AG09309 (cell line): ENCODE results near the gene DXO.
"Not testable (repeated sequence)": the region's sequence is repeated elsewhere in the genome, so short reads cannot be mapped to it uniquely, and the experiment has no call there.

ENCODE experiments used
- DNase-seq: peaks from one replicate; pipeline ENCODE4 v3.0.0-alpha.2; 2010; ENCODE audit warnings: low read depth
- H3K4me3 ChIP-seq: 2 replicates; pipeline ENCODE4 v1.5.1; 2011; ENCODE audit warnings: mild to moderate bottlenecking, low read depth, low read length, moderate library complexity; ENCODE audit not compliant: control insufficient read depth
- TF ChIP-seq, protein P1 (sequence below): IDR thresholded peaks from 2 replicates; pipeline ENCODE4 v1.5.1; 2011; ENCODE audit warnings: mild to moderate bottlenecking, low read depth, low read length, inconsistent platforms; ENCODE audit not compliant: insufficient read depth, control insufficient read depth; ENCODE audit errors: missing control alignments

Gene DXO

DNA sequence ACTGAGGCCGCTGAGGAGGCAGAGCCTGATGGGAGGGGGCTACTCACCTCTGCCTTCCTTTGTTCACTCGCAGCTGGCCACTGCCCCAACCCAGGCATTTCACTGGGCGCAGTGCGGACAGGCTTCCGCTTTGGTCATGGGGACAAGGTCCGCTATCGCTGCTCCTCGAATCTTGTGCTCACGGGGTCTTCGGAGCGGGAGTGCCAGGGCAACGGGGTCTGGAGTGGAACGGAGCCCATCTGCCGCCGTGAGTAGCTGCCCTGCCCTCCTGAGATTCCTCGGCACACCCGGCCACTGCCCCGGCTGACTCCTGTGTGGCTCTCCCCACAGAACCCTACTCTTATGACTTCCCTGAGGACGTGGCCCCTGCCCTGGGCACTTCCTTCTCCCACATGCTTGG, 38.4 kb downstream of the DXO start:
- H3K4me3 ChIP-seq, result no peak overlapping the region
- no peak for DNase-seq

DNA sequence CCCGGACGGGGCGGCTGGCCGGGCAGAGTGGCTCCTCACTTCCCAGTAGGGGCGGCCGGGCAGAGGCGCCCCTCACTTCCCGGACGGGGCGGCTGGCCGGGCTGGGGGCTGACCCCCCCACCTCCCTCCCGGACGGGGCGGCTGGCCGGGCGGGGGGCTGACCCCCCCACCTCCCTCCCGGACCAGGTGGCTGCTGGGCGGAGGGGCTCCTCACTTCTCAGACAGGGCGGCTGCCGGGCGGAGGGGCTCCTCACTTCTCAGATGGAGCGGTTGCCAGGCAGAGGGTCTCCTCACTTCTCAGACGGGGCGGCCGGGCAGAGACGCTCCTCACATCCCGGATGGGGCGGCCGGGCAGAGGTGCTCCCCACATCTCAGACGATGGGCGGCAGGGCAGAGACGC, 39.8 kb downstream of the DXO start:
- H3K4me3 ChIP-seq, DNase-seq: not testable (repeated sequence)

More for the DNA sequence above, 38.4 kb downstream of the DXO start:
- TF ChIP-seq, protein P1, sequence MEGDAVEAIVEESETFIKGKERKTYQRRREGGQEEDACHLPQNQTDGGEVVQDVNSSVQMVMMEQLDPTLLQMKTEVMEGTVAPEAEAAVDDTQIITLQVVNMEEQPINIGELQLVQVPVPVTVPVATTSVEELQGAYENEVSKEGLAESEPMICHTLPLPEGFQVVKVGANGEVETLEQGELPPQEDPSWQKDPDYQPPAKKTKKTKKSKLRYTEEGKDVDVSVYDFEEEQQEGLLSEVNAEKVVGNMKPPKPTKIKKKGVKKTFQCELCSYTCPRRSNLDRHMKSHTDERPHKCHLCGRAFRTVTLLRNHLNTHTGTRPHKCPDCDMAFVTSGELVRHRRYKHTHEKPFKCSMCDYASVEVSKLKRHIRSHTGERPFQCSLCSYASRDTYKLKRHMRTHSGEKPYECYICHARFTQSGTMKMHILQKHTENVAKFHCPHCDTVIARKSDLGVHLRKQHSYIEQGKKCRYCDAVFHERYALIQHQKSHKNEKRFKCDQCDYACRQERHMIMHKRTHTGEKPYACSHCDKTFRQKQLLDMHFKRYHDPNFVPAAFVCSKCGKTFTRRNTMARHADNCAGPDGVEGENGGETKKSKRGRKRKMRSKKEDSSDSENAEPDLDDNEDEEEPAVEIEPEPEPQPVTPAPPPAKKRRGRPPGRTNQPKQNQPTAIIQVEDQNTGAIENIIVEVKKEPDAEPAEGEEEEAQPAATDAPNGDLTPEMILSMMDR, result no peak

DNA sequence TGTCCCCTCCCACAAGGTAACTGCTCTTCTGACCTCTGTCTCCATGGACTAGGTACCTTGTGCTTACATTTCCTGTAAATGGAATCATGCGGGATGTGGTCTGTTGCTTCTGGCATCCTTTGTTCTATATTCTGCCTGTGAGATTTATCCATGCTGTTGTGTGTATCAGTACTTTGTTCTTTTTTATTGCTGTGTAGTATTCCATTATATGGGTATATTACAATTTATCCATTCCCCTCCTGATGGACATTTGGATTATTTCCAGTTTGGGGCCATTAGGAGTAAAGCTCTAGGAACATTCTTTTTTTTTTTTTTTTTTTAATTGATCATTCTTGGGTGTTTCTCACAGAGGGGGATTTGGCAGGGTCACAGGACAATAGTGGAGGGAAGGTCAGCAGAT, 41.0 kb downstream of the DXO start:
- DNase-seq, result no peak
- TF ChIP-seq, protein P1, result no peak
- H3K4me3 ChIP-seq, result no peak overlapping the region

DNA sequence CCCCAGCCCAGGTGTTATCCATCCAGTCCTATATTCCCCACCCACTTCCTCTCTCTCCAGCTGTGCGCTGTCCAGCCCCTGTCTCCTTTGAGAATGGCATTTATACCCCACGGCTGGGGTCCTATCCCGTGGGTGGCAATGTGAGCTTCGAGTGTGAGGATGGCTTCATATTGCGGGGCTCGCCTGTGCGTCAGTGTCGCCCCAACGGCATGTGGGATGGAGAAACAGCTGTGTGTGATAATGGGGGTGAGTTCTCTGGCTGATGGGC, 43.3 kb downstream of the DXO start:
- H3K4me3 ChIP-seq, result no peak overlapping the region
- DNase-seq, result no peak
- TF ChIP-seq, protein P1, result no peak

DNA sequence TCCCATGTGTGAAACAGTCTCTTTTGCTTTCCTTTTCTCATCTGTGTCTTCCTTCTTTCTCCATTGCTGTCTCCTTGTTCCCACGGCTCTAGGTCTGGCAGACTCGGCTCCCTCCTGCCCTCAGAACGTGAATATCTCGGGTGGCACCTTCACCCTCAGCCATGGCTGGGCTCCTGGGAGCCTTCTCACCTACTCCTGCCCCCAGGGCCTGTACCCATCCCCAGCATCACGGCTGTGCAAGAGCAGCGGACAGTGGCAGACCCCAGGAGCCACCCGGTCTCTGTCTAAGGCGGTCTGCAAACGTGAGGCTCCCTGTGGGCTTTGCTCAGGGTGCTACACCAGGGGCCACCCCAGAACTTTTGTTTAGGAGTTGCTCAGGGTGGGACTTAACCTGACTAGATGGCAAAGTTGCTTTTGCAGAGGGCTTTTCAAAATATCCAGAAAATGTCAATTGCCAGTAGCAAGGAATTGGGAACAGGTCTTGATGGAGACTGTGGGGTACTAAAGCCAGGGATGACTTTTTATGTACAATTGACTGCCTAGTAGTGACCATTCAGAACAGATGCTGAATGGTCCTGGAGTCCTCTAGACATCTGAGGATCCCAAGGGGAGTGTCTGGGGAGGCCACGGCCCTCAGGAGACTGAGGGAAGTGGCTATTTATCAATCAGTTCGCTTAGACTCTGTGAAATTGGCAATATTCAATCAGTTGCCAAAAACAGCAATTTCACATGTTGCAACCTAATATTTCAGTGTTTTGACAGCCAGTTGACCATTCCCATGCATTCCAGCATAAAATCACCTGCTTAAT, 43.9 kb downstream of the DXO start:
- TF ChIP-seq, protein P1, result no peak
- DNase-seq, result no peak
- no peak overlapping the region; the same call in 1 of the 2 replicates for H3K4me3 ChIP-seq

DNA sequence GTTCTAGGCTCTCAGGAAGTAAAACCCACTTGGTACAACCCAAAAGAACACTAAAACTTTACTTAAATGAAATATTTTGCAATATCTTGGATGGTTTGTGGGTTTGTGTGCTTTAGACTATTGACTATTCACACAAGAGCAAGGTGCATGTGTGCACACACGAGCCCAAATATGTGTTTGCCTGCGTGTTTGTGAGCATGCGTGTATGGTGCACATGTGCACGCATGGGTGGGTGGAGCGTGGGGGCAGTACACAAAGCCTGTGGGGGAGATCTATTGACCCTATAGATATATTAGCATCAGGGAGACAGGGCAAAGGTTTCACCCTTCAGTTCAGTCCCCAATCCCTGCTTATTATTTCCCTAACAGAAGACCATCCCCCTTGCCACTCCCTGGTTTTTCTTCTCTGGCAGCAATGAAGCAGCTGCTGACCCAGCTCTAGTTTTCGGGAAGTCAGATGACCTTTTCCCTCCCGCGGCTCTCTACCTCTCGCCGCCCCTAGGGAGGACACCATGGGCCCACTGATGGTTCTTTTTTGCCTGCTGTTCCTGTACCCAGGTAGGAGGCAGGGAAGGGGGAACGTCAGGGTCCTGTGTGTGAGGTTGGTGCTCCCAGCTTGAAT, 44.6 kb downstream of the DXO start, which contains the start of gene C2:
Gene C2, plus strand, starts transcription at position 476 of the 621 bp plus-strand sequence. Its CDS starts 36 bp downstream, at position 512.
- no peak for DNase-seq
- TF ChIP-seq, protein P1, result no peak
- H3K4me3 ChIP-seq, result no peak within 1 kb of the TSS; the same call in 1 of the 2 replicates

DNA sequence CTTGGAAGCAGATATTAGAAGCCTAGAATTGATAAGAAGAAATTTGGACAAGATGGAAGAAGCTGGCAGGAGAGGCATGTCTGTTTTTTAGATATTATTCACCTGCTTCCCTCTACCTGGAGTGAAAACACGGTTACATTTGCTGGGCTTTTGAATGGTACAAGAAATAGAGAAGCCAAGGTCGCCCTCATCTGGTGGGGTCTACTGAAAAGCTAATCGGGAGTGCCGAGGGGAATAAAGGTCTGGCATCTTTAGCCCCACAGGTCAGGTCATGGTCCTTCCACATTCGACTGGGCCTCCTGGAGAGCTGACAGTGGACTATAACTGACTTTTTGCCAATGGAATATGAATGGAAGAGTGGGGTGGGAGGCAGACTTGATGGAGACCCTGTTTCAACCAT, 49.0 kb downstream of the DXO start:
- no peak overlapping the region for H3K4me3 ChIP-seq
- no peak for DNase-seq
- TF ChIP-seq, protein P1, result no peak
